ENCODE measurements around the gene CRELD2. TPM values are rescaled to one million over a fixed set of nuclear protein-coding genes. Genes with fewer than 3 reads are reported as not detected.

CRELD2 gene
- total and polyA plus RNA-seq, 3 experiments from 2014 or later = 49.4 to 53.2 (median 50.7) TPM

- Histone ChIP-seq H3K4me3 (ENCODE audit: low read length) (no peak overlapping the region), H3K9me3 (ENCODE audit: low read length) (no peaks in the 10 kb centered on the region), H3K36me3 (ENCODE audit: insufficient read depth, low read length) (no peaks in the 10 kb centered on the region), H3K4me1 (ENCODE audit: insufficient read depth, low read length) (no peaks in the 10 kb centered on the region), H3K27ac (ENCODE audit: low read depth, low read length) (no peak overlapping the region), H3K27me3 (ENCODE audit: insufficient read depth, low read length, poor library complexity, severe bottlenecking) (no peaks in the 10 kb centered on the region)
- peaks cover 12 to 60% (median 20%) of the 10 kb centered on the region in 3 donors for H3K36me3 Mint-ChIP-seq
- POLR2A ChIA-PET = no interaction called here
- no peak overlapping the region for H3K27ac Mint-ChIP-seq
- peaks cover 7 to 25% (median 9%) of the 10 kb centered on the region in 3 donors for H3K4me1 Mint-ChIP-seq
- DNase-seq = no peak
- H3K4me3 Mint-ChIP-seq = no peak overlapping the region
- CTCF ChIA-PET = no interaction called here
- H3K9me3 Mint-ChIP-seq = peaks cover 0 to 6% (median 4%) of the 10 kb centered on the region in 5 donors
- no peaks in the 10 kb centered on the region for H3K27me3 Mint-ChIP-seq
These were observed 26.1 kb upstream of the CRELD2 start for GRCh38 chr22:49892226-49892899.

- Mint-ChIP-seq H3K4me3 (peak overlapping the region in 1 of 7 donors; percentile 16), H3K27me3 (no peaks in the 10 kb centered on the region), H3K27ac (peak overlapping the region in 1 of 8 donors; percentile 88), H3K36me3 (peaks cover 12 to 54% (median 16%) of the 10 kb centered on the region in 3 donors), H3K9me3 (peaks cover 0 to 6% (median 4%) of the 10 kb centered on the region in 5 donors), H3K4me1 (peaks cover 7 to 25% (median 9%) of the 10 kb centered on the region in 3 donors)
- Histone ChIP-seq H3K4me1 (ENCODE audit: insufficient read depth, low read length) (no peaks in the 10 kb centered on the region), H3K4me3 (ENCODE audit: low read length) (no peak overlapping the region), H3K9me3 (ENCODE audit: low read length) (no peaks in the 10 kb centered on the region), H3K36me3 (ENCODE audit: insufficient read depth, low read length) (no peaks in the 10 kb centered on the region), H3K27me3 (ENCODE audit: insufficient read depth, low read length, poor library complexity, severe bottlenecking) (no peaks in the 10 kb centered on the region), H3K27ac (ENCODE audit: low read depth, low read length) (no peak overlapping the region)
- CTCF ChIA-PET = no interaction called here
- DNase-seq = no peak
- POLR2A ChIA-PET = no interaction called here
These were observed 25.4 kb upstream of the CRELD2 start for GRCh38 chr22:49893025-49893424.

- Histone ChIP-seq H3K4me1 (ENCODE audit: insufficient read depth, low read length) (no peaks in the 10 kb centered on the region), H3K9me3 (ENCODE audit: low read length) (no peaks in the 10 kb centered on the region), H3K27me3 (ENCODE audit: insufficient read depth, low read length, poor library complexity, severe bottlenecking) (no peaks in the 10 kb centered on the region), H3K36me3 (ENCODE audit: insufficient read depth, low read length) (no peaks in the 10 kb centered on the region), H3K27ac (ENCODE audit: low read depth, low read length) (no peak overlapping the region), H3K4me3 (ENCODE audit: low read length) (no peak overlapping the region)
- Mint-ChIP-seq H3K9me3 (peaks cover 0 to 5% (median 4%) of the 10 kb centered on the region in 5 donors), H3K4me3 (peak overlapping the region in 1 of 7 donors; percentile 75), H3K36me3 (peaks cover 12 to 41% (median 16%) of the 10 kb centered on the region in 3 donors), H3K4me1 (peaks cover 7 to 25% (median 10%) of the 10 kb centered on the region in 3 donors), H3K27me3 (no peaks in the 10 kb centered on the region), H3K27ac (peak overlapping the region in 5 of 8 donors; percentile 29 to 91 (median 84))
- POLR2A ChIA-PET = interaction anchor here (0.5 kb wide), 1 partner anchor 23 kb away, joined by 4 read pairs; no protein-coding TSS in a partner anchor
- CTCF ChIA-PET = interaction anchor here (0.6 kb wide), 1 partner anchor 57 kb away, joined by 3 read pairs; no protein-coding TSS in a partner anchor
- DNase-seq = no peak
These were observed 23.9 kb upstream of the CRELD2 start for GRCh38 chr22:49894322-49895054.

GRCh38 chr22:49896201-49896600, 22.2 kb upstream of the CRELD2 start:
- ChIA-PET CTCF (no interaction called here), POLR2A (no interaction called here)
- Mint-ChIP-seq H3K4me3 (no peak overlapping the region), H3K4me1 (peaks cover 7 to 24% (median 10%) of the 10 kb centered on the region in 3 donors), H3K27me3 (no peaks in the 10 kb centered on the region), H3K27ac (peak overlapping the region in 4 of 8 donors; percentile 25 to 64 (median 48)), H3K36me3 (peaks cover 19 to 41% (median 19%) of the 10 kb centered on the region in 3 donors), H3K9me3 (peaks cover 0 to 4% (median 2%) of the 10 kb centered on the region in 5 donors)
- Histone ChIP-seq H3K36me3 (ENCODE audit: insufficient read depth, low read length) (peaks cover 1% of the 10 kb centered on the region), H3K27me3 (ENCODE audit: insufficient read depth, low read length, poor library complexity, severe bottlenecking) (no peaks in the 10 kb centered on the region), H3K4me3 (ENCODE audit: low read length) (no peak overlapping the region), H3K4me1 (ENCODE audit: insufficient read depth, low read length) (no peaks in the 10 kb centered on the region), H3K9me3 (ENCODE audit: low read length) (no peaks in the 10 kb centered on the region), H3K27ac (ENCODE audit: low read depth, low read length) (no peak overlapping the region)
- DNase-seq = no peak

GRCh38 chr22:49897015-49897684, 21.3 kb upstream of the CRELD2 start:
- Mint-ChIP-seq H3K4me1 (peaks cover 5 to 19% (median 7%) of the 10 kb centered on the region in 3 donors), H3K36me3 (peaks cover 16 to 42% (median 19%) of the 10 kb centered on the region in 3 donors), H3K27ac (peak overlapping the region in 3 of 8 donors; percentile 47 to 88 (median 48)), H3K4me3 (no peak overlapping the region), H3K27me3 (no peaks in the 10 kb centered on the region), H3K9me3 (peaks cover 0 to 2% (median 0%) of the 10 kb centered on the region in 5 donors)
- ChIA-PET CTCF (interaction anchor here (0.7 kb wide), 1 partner anchor 11 kb away, joined by 3 read pairs; no protein-coding TSS in a partner anchor), POLR2A (no interaction called here)
- Histone ChIP-seq H3K27me3 (ENCODE audit: insufficient read depth, low read length, poor library complexity, severe bottlenecking) (no peaks in the 10 kb centered on the region), H3K27ac (ENCODE audit: low read depth, low read length) (no peak overlapping the region), H3K36me3 (ENCODE audit: insufficient read depth, low read length) (peaks cover 11% of the 10 kb centered on the region), H3K4me3 (ENCODE audit: low read length) (no peak overlapping the region), H3K9me3 (ENCODE audit: low read length) (no peaks in the 10 kb centered on the region), H3K4me1 (ENCODE audit: insufficient read depth, low read length) (no peaks in the 10 kb centered on the region)
- DNase-seq = no peak

- H3K4me3 Mint-ChIP-seq = no peak overlapping the region
- CTCF ChIA-PET = no interaction called here
- POLR2A ChIA-PET = no interaction called here
- no peaks in the 10 kb centered on the region for H3K9me3 ChIP-seq (ENCODE audit: low read length)
- H3K36me3 Mint-ChIP-seq = peaks cover 4 to 44% (median 14%) of the 10 kb centered on the region in 3 donors
- H3K27me3 Mint-ChIP-seq = no peaks in the 10 kb centered on the region
- peak overlapping the region in 4 of 8 donors; percentile 6 to 83 (median 43) for H3K27ac Mint-ChIP-seq
- no peak overlapping the region for H3K27ac ChIP-seq (ENCODE audit: low read depth, low read length)
- H3K27me3 ChIP-seq (ENCODE audit: insufficient read depth, low read length, poor library complexity, severe bottlenecking) = no peaks in the 10 kb centered on the region
- no peak overlapping the region for H3K4me3 ChIP-seq (ENCODE audit: low read length)
- H3K36me3 ChIP-seq (ENCODE audit: insufficient read depth, low read length) = peaks cover 21% of the 10 kb centered on the region
- no peaks in the 10 kb centered on the region for H3K9me3 Mint-ChIP-seq
- no peak for DNase-seq
- H3K4me1 ChIP-seq (ENCODE audit: insufficient read depth, low read length) = no peaks in the 10 kb centered on the region
- H3K4me1 Mint-ChIP-seq = peaks cover 3 to 9% (median 7%) of the 10 kb centered on the region in 3 donors
These were observed 18.9 kb upstream of the CRELD2 start for GRCh38 chr22:49899530-49899929.

GRCh38 chr22:49900441-49901230, 17.8 kb upstream of the CRELD2 start:
- H3K9me3 Mint-ChIP-seq = no peaks in the 10 kb centered on the region
- no peaks in the 10 kb centered on the region for H3K4me1 ChIP-seq (ENCODE audit: insufficient read depth, low read length)
- no peaks in the 10 kb centered on the region for H3K9me3 ChIP-seq (ENCODE audit: low read length)
- CTCF ChIA-PET = interaction anchor here (1.1 kb wide), 1 partner anchor 46 kb away, joined by 3 read pairs; no protein-coding TSS in a partner anchor
- H3K4me3 ChIP-seq (ENCODE audit: low read length) = no peak overlapping the region
- H3K27me3 ChIP-seq (ENCODE audit: insufficient read depth, low read length, poor library complexity, severe bottlenecking) = no peaks in the 10 kb centered on the region
- peaks cover 4 to 53% (median 14%) of the 10 kb centered on the region in 3 donors for H3K36me3 Mint-ChIP-seq
- no peak for DNase-seq
- peaks cover 0 to 2% of the 10 kb centered on the region in 2 donors for H3K27me3 Mint-ChIP-seq
- POLR2A ChIA-PET = no interaction called here
- no peak overlapping the region for H3K27ac ChIP-seq (ENCODE audit: low read depth, low read length)
- H3K27ac Mint-ChIP-seq = peak overlapping the region in 5 of 8 donors; percentile 6 to 51 (median 36)
- peaks cover 3 to 7% (median 7%) of the 10 kb centered on the region in 3 donors for H3K4me1 Mint-ChIP-seq
- peaks cover 21% of the 10 kb centered on the region for H3K36me3 ChIP-seq (ENCODE audit: insufficient read depth, low read length)
- H3K4me3 Mint-ChIP-seq = no peak overlapping the region

Measured in CD8-positive, alpha-beta memory T cell (primary cell).